ENCODE measurements around the gene SH3BGRL.
"Not testable (repeated sequence)": the region's sequence is repeated elsewhere in the genome, so short reads cannot be mapped to it uniquely, and the experiment has no call there.

SH3BGRL gene

DNA sequence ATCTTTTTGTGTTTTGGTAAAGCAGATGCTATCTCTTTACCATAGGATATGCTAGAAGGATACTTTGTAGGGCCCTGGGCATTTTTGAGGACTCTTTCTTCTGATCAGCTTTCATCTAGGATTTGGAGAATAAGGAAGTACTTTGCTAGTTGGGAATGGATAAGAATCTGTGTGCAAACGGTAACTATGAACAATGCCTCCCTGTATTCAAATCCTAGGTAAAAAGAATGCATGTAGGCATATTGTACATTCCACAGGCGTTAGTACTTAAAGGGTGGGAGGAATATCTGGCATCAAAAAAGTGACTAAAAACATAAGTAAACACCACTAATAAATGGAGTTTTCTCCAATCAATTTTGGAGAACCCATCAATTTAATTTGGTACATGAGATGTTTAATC, 59.7 kb downstream of the SH3BGRL start:
- no peak for DNase-seq

- DNase-seq, result no peak
Observed at GRCh38 chrX:81263059-81263458, 61.2 kb downstream of the SH3BGRL start.

DNA sequence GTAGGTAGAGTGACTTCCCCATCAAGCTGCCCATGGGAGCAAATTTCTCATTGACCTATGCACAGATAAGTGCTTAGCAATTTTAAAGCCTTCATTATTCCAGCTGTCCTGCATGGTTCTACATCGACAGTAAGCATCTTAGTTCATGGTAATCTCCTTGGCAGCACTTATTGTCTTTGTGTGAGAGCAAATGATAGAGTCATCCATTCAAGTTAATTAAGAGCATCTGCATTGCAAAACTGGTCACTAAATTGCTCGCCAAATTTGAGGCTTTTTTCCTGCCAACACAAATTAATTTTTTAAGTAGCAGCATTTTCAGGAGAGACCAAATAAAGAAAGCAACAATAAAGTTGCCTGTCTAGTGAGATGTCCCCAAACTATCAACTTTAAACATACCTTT, 76.7 kb downstream of the SH3BGRL start:
- no peak for DNase-seq

DNA sequence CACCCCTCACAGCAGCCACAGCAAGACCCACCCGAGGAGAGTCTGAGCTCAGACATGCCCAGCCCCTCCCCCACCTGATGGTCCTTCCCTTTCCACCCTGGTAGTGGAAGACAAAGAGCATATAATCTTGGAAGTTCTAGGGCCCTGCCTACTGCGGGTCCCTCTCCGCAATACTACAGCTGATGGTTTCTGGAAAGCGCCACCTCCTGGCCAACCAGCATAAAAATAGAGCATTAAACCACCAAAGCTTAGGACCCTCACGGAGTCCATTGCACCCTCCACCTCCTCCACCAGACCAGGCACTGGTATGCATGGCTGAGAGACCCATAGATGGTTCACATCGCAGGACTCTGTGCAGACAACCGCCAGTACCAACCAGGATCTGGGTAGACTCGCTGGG, 78.2 kb downstream of the SH3BGRL start:
- DNase-seq, result no peak

GRCh38 chrX:81286075-81286474, 84.2 kb downstream of the SH3BGRL start:
- no peak for DNase-seq

- no peak for DNase-seq
Observed at GRCh38 chrX:81286608-81287007, 84.7 kb downstream of the SH3BGRL start.

- no peak for DNase-seq
Observed at GRCh38 chrX:81291996-81292395, 90.1 kb downstream of the SH3BGRL start.

- no peak for DNase-seq
Observed at GRCh38 chrX:81294101-81294500, 92.2 kb downstream of the SH3BGRL start.

- DNase-seq, result no peak
Observed at GRCh38 chrX:81301877-81302276, 100.0 kb downstream of the SH3BGRL start.

GRCh38 chrX:81304563-81304962, 102.7 kb downstream of the SH3BGRL start:
- DNase-seq, result no peak

- DNase-seq, result no peak
Observed at GRCh38 chrX:81305240-81305639, 103.3 kb downstream of the SH3BGRL start.

- DNase-seq, result no peak
Observed at GRCh38 chrX:81308086-81308829, 106.4 kb downstream of the SH3BGRL start.

DNA sequence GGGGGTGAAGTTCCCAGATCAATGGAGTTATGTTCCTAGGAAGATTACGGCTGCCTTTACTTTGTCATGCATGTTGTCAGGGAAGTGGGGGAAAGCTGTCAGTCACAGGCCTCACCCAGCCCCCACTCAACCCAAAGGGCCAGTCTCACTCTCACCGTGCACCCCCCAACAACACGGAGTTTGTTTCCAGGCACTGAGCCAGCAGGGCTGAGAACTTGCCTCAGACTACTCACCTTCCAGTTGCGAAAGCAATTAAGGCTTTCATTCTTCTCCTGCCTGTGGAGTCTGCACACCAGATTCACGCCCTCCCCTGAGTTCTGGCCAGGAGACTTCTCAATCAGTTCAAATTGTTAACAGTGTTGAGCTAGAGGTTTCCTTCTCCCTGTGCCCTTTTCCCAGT, 114.3 kb downstream of the SH3BGRL start:
- no peak for DNase-seq

DNA sequence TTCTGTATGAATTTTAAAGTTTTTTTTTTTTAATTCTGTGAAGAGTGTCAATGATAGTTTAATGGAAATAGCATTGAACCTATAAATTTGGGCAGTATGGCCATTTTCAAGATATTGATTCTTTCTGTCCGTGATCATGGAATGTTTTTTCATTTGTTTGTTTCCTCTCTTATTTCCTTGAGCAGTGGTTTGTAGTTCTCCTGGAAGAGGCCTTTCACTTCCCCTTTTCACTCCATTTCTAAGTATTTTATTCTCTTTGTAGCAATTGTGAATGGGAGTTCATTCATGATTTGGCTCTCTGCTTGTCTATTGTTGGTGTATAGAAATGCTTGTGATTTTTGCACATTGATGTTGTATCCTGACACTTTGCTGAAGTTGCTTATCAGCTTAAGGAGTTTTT, 129.8 kb downstream of the SH3BGRL start:
- not testable (repeated sequence) for DNase-seq

DNA sequence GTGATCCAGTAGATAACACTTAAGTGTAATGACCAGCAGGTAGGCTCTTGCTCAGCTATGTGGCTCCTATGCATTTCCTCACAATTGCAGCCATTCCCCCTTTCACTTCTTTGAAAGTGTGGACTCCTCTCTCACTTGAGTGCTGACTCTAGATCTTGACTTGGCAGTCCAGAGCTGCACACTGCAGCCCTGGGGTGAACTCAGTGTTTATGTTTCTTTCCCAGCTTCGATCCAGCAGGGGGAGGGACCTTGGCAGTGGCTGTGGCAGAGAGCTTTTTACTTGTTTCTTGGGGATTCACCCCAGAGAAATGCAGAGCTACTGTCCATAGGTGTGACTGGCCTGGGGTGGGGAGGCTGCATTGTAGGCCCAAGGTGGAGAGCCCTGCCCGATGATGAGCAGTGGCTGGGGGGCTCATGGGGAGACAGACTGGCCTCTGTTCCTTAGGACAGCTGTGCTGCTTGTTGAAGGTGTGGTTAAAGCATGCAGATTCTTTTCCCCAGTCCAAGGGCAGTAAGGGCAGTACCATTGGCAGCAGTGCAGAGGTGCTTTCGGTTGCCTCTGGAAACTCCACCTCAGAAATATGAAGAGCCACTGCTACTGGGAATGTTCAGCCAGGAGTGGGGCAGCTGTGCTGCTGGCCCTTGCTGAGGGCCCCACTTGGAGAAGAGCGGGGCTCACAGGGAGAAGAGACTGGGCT, 134.7 kb downstream of the SH3BGRL start:
- DNase-seq, result no peak

- no peak for DNase-seq
Observed at GRCh38 chrX:81337805-81338204, 135.9 kb downstream of the SH3BGRL start.

- no peak for DNase-seq
Observed at GRCh38 chrX:81338924-81339323, 137.0 kb downstream of the SH3BGRL start.

DNA sequence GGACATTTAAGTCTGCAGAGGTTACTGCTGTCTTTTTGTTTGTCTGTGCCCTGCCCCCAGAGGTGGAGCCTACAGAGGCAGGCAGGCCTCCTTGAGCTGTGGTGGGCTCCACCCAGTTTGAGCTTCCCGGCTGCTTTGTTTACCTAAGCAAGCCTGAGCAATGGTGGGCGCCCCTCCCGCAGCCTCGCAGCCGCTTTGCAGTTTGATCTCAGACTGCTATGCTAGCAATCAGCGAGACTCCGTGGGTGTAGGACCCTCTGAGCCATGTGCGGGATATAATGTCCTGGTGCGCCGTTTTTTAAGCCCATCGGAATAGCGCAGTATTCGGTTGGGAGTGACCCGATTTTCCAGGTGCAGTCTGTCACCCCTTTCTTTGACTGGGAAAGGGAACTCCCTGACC, 143.4 kb downstream of the SH3BGRL start:
- not testable (repeated sequence) for DNase-seq

Data from NCI-H226 (cell line).